Measurements from ENCODE around the gene FXYD3.
A peak's percentile ranks its signal among the peaks of the same experiment; 100 is the strongest.

Gene FXYD3

DNA sequence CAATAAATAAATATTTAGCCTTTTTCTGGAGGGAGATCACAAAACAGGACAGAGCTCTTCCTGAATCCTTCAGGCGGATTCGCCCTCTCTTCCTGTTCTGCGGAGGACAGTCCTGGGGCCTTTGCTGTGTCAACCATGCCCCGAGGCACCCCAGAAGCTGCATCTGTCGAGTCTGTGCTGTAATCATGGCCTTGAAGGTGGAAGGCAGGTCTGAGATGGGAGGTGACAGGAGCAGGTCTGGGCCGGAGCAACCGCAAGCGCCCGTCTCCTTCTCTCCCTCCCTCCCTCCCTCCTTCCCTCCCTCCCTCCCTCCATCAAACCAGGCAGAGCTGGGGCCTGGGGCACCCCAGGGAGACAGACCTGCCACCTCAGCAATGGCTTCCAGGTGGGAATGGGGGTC, 4.6 kb upstream of the FXYD3 start (continued):
- TF ChIP-seq, protein P1, sequence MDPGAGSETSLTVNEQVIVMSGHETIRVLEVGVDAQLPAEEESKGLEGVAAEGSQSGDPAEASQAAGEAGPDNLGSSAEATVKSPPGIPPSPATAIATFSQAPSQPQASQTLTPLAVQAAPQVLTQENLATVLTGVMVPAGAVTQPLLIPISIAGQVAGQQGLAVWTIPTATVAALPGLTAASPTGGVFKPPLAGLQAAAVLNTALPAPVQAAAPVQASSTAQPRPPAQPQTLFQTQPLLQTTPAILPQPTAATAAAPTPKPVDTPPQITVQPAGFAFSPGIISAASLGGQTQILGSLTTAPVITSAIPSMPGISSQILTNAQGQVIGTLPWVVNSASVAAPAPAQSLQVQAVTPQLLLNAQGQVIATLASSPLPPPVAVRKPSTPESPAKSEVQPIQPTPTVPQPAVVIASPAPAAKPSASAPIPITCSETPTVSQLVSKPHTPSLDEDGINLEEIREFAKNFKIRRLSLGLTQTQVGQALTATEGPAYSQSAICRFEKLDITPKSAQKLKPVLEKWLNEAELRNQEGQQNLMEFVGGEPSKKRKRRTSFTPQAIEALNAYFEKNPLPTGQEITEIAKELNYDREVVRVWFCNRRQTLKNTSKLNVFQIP (CRISPR knock-in tag; IDR thresholded peaks at IDR 0.05; ENCODE audit: borderline replicate concordance, low read depth), result no peak
- TF ChIP-seq TOX (CRISPR knock-in tag; IDR thresholded peaks at IDR 0.05; ENCODE audit: borderline replicate concordance), result no peak
- TF ChIP-seq ISL1 (CRISPR knock-in tag; IDR thresholded peaks at IDR 0.05), result no peak
- TF ChIP-seq GLIS3 (CRISPR knock-in tag; IDR thresholded peaks at IDR 0.05), result no peak

DNA sequence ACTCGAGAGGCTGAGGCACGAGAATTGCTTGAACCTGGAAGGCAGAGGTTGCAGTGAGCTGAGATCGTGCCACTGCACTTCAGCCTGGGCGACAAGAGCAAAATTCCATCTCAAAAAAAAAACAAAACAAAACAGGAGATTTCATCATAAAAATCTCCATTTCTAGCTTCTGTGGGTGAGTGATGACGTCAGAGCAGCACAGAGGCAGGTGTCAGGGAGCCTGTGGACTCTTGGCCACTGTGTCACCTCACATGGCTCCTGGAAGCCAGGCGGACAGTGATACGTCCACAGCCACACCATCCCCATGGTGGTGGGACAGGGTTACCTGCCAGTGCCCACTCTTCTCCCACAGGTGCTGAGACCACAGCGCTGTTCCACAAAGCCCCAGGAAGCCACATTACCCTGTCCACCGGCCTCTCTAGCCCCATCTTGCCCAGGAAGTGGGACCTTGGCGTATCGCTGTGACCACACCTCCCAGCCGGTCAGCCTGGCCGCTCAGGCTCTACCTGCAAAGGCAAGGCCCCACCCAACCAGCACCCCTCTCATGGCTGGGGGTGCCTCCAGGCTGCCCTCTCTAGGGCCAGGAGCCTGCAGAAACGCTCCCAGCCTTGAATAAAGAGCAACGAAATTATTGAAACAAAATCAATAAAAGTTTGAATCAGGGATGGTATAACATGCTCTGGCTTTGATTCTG, 2.5 kb upstream of the FXYD3 start:
- TF ChIP-seq ZFP30 (CRISPR knock-in tag; IDR thresholded peaks at IDR 0.05), result no peak
- ATAC-seq, result no peak

DNA sequence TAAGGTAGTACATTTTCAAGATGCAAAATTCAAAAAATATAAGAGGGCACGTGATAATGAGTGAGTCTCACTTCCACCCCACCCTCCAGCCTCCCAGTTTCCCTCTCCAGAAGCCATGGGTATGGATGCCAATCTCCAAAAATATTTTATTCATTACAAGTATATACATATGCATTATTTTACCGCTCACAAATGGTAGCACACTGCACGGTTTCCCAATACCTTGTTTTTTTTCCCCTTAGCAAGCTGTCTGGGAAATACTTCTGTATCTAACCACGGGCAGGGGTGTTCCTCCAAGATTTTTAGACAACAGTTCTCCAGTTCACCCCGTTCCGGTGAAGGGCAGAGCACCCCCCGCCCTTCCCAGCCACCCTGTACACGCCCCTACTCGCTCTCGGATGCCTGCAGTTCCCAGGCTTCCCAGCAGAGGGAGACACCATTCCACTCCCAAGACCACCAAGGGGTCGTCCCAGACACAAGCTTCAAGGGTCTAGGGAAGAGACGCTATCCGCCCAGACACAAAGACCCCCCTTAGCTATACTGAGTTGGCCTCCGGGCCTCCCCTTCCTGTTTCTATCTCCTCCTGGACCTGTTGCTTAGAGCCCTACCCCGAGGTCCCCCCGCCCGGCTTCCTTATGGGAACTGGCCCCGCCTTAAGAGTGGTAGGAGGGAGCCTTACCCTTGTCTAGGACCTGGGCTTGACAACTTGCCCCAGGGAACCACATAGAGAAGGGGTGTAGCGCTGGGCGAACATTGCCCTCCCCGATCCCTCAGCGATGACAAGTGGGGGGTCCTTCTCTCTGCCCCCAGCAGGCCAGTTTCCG, 1.1 kb upstream of the FXYD3 start:
- no peak for TF ChIP-seq SNAI2 (CRISPR knock-in tag; IDR thresholded peaks at IDR 0.05)
- TF ChIP-seq, protein P2, sequence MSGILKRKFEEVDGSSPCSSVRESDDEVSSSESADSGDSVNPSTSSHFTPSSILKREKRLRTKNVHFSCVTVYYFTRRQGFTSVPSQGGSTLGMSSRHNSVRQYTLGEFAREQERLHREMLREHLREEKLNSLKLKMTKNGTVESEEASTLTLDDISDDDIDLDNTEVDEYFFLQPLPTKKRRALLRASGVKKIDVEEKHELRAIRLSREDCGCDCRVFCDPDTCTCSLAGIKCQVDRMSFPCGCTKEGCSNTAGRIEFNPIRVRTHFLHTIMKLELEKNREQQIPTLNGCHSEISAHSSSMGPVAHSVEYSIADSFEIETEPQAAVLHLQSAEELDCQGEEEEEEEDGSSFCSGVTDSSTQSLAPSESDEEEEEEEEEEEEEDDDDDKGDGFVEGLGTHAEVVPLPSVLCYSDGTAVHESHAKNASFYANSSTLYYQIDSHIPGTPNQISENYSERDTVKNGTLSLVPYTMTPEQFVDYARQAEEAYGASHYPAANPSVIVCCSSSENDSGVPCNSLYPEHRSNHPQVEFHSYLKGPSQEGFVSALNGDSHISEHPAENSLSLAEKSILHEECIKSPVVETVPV (CRISPR knock-in tag; IDR thresholded peaks at IDR 0.05), result no peak
- no peak for TF ChIP-seq OSR1 (CRISPR knock-in tag; IDR thresholded peaks at IDR 0.05)
- no peak for TF ChIP-seq GLIS3 (CRISPR knock-in tag; IDR thresholded peaks at IDR 0.05)
- TF ChIP-seq ISL1 (CRISPR knock-in tag; IDR thresholded peaks at IDR 0.05), result no peak
- TF ChIP-seq ESRRG (CRISPR knock-in tag; IDR thresholded peaks at IDR 0.05), result no peak
- TF ChIP-seq TCF4 (CRISPR knock-in tag; IDR thresholded peaks at IDR 0.05; ENCODE audit: borderline replicate concordance), result no peak
- TF ChIP-seq BACH2 (CRISPR knock-in tag; IDR thresholded peaks at IDR 0.05; ENCODE audit: borderline replicate concordance), result no peak
- TF ChIP-seq CSDC2 (CRISPR knock-in tag; IDR thresholded peaks at IDR 0.05), result no peak
- TF ChIP-seq TOX (CRISPR knock-in tag; IDR thresholded peaks at IDR 0.05; ENCODE audit: borderline replicate concordance), result no peak
- no peak for TF ChIP-seq ZC3H10 (CRISPR knock-in tag; IDR thresholded peaks at IDR 0.05)
- TF ChIP-seq ZNF565 (CRISPR knock-in tag; conservative IDR thresholded peaks at IDR 0.05; ENCODE audit: low read depth), result no peak
- peak; percentile 89 for ATAC-seq

DNA sequence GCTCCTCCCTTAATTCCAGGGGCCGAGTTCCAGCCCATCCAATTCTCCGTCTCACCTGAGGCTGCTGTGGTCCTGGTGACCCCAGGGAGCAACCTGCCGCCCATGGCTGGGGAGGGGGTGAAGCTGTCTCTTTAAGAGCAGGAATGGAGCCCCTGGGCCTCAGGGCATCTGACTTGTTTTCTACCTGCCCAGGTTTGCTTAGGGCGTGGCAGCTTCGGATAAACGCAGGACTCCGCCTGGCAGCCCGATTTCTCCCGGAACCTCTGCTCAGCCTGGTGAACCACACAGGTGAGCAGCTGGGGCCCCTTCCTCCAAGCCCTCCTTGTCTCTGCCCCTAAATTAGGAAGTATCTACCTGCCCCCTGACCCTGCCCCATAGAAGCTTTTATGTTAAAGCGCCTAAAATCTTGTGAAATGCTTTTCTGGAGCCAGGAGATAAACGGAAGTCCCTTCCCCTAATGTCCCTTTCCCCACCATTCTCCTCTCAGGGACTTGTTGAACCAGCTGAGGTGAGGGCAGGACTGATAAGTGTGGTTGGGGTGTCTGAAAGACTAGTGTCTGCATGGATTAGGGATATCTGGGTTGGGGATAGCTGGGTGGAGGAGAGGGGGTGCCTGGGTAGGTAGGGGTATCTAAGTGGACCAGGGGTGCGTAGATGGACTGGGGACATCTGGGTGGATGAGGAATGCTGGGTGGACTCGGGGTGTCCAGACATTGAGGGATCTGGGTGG, 614 bp downstream of the FXYD3 start:
- TF ChIP-seq ZFP3 (CRISPR knock-in tag; IDR thresholded peaks at IDR 0.05) (no peak), ARNTL (CRISPR knock-in tag; IDR thresholded peaks at IDR 0.05; ENCODE audit: borderline replicate concordance, low read depth) (no peak), ZFP30 (CRISPR knock-in tag; IDR thresholded peaks at IDR 0.05) (no peak), GLIS3 (CRISPR knock-in tag; IDR thresholded peaks at IDR 0.05) (no peak), ZC3H10 (CRISPR knock-in tag; IDR thresholded peaks at IDR 0.05) (no peak), SNAI2 (CRISPR knock-in tag; IDR thresholded peaks at IDR 0.05) (no peak), RARB (CRISPR knock-in tag; IDR thresholded peaks at IDR 0.05) (no peak), TOX (CRISPR knock-in tag; IDR thresholded peaks at IDR 0.05; ENCODE audit: borderline replicate concordance) (no peak), CSDC2 (CRISPR knock-in tag; IDR thresholded peaks at IDR 0.05) (no peak), ESRRG (CRISPR knock-in tag; IDR thresholded peaks at IDR 0.05) (no peak), ISL1 (CRISPR knock-in tag; IDR thresholded peaks at IDR 0.05) (no peak), ZNF565 (CRISPR knock-in tag; conservative IDR thresholded peaks at IDR 0.05; ENCODE audit: low read depth) (no peak), ZNF8 (CRISPR knock-in tag; IDR thresholded peaks at IDR 0.05) (no peak), BACH2 (CRISPR knock-in tag; IDR thresholded peaks at IDR 0.05; ENCODE audit: borderline replicate concordance) (no peak)
- TF ChIP-seq, protein P3, sequence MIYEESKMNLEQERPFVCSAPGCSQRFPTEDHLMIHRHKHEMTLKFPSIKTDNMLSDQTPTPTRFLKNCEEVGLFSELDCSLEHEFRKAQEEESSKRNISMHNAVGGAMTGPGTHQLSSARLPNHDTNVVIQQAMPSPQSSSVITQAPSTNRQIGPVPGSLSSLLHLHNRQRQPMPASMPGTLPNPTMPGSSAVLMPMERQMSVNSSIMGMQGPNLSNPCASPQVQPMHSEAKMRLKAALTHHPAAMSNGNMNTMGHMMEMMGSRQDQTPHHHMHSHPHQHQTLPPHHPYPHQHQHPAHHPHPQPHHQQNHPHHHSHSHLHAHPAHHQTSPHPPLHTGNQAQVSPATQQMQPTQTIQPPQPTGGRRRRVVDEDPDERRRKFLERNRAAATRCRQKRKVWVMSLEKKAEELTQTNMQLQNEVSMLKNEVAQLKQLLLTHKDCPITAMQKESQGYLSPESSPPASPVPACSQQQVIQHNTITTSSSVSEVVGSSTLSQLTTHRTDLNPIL (CRISPR knock-in tag; IDR thresholded peaks at IDR 0.05; ENCODE audit: low read depth), result no peak
- TF ChIP-seq, protein P1 (CRISPR knock-in tag; IDR thresholded peaks at IDR 0.05; ENCODE audit: borderline replicate concordance, low read depth), result no peak
- TF ChIP-seq, protein P4, sequence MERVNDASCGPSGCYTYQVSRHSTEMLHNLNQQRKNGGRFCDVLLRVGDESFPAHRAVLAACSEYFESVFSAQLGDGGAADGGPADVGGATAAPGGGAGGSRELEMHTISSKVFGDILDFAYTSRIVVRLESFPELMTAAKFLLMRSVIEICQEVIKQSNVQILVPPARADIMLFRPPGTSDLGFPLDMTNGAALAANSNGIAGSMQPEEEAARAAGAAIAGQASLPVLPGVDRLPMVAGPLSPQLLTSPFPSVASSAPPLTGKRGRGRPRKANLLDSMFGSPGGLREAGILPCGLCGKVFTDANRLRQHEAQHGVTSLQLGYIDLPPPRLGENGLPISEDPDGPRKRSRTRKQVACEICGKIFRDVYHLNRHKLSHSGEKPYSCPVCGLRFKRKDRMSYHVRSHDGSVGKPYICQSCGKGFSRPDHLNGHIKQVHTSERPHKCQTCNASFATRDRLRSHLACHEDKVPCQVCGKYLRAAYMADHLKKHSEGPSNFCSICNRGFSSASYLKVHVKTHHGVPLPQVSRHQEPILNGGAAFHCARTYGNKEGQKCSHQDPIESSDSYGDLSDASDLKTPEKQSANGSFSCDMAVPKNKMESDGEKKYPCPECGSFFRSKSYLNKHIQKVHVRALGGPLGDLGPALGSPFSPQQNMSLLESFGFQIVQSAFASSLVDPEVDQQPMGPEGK (CRISPR knock-in tag; IDR thresholded peaks at IDR 0.05; ENCODE audit: borderline replicate concordance), result no peak
- TF ChIP-seq, protein P5, sequence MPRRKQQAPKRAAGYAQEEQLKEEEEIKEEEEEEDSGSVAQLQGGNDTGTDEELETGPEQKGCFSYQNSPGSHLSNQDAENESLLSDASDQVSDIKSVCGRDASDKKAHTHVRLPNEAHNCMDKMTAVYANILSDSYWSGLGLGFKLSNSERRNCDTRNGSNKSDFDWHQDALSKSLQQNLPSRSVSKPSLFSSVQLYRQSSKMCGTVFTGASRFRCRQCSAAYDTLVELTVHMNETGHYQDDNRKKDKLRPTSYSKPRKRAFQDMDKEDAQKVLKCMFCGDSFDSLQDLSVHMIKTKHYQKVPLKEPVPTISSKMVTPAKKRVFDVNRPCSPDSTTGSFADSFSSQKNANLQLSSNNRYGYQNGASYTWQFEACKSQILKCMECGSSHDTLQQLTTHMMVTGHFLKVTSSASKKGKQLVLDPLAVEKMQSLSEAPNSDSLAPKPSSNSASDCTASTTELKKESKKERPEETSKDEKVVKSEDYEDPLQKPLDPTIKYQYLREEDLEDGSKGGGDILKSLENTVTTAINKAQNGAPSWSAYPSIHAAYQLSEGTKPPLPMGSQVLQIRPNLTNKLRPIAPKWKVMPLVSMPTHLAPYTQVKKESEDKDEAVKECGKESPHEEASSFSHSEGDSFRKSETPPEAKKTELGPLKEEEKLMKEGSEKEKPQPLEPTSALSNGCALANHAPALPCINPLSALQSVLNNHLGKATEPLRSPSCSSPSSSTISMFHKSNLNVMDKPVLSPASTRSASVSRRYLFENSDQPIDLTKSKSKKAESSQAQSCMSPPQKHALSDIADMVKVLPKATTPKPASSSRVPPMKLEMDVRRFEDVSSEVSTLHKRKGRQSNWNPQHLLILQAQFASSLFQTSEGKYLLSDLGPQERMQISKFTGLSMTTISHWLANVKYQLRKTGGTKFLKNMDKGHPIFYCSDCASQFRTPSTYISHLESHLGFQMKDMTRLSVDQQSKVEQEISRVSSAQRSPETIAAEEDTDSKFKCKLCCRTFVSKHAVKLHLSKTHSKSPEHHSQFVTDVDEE (CRISPR knock-in tag; IDR thresholded peaks at IDR 0.05), result no peak
- ATAC-seq, result no peak

All from SK-N-SH treated with all-trans-retinoic acid at 6 μM for 48 hours (cell line).